Adipocyte (in vitro differentiated cells): Measurements from ENCODE around the gene ADAMTS3.
A peak's percentile ranks its signal among the peaks of the same experiment; 100 is the strongest.

Experiments
- DNase-seq: peaks from one replicate; pipeline ENCODE4 v3.0.0-alpha.2; 2015; ENCODE audit warnings: low read depth
- H3K27me3 ChIP-seq: replicated peaks from 2 replicates; pipeline ENCODE4 v1.7.0; 2013; ENCODE audit warnings: mild to moderate bottlenecking, low read length, moderate library complexity; ENCODE audit not compliant: control insufficient read depth, insufficient read depth
- H3K36me3 ChIP-seq: 2 replicates; pipeline ENCODE4 v1.7.0; 2013; ENCODE audit warnings: low read length, mild to moderate bottlenecking, moderate library complexity; ENCODE audit not compliant: control insufficient read depth, insufficient read depth, severe bottlenecking
- H3K4me1 ChIP-seq: 2 replicates; pipeline ENCODE4 v1.7.0; 2013; ENCODE audit warnings: mild to moderate bottlenecking, low read length, moderate library complexity; ENCODE audit not compliant: control insufficient read depth, insufficient read depth
- H3K4me3 ChIP-seq: 2 replicates; pipeline ENCODE4 v1.7.0; 2013; ENCODE audit warnings: mild to moderate bottlenecking, low read length, moderate library complexity
- H3K9ac ChIP-seq: 2 replicates; pipeline ENCODE4 v1.7.0; 2013; ENCODE audit warnings: mild to moderate bottlenecking, low read length, moderate library complexity
- H3K9me3 ChIP-seq: 2 replicates; pipeline ENCODE4 v1.7.0; 2013; ENCODE audit warnings: mild to moderate bottlenecking, low read length, moderate library complexity; ENCODE audit not compliant: control insufficient read depth

ADAMTS3 gene

DNA sequence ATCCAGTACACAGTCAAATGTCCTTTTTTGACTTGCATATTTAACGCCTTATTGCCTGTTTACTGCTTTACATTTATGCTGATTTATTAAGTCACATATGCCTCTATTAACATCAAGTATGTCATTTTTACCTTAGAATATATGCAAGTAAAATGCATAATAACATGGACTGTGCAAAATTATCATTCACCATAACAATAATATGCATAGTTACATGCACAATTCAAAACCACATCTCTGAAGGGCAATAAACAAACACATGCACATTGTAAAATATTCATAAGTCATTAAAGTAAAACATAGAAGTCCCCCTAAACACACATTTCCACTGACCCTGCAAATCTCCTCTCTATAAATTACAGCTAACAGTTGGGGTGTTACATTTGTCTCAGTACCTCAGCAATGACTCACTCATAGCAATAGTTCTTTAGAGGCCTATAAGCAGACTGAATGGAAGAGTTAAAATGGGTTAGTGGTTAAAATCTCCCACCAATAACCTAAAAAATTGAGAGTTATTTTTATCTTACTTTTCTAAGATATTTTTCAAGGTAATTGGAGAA, 61.1 kb downstream of the ADAMTS3 start:
- Histone ChIP-seq H3K4me3 (no peak overlapping the region), H3K9me3 (no peaks in the 10 kb centered on the region), H3K4me1 (peaks cover 13% of the 10 kb centered on the region), H3K9ac (no peak overlapping the region), H3K27me3 (peaks cover 10% of the 10 kb centered on the region), H3K36me3 (no peaks in the 10 kb centered on the region)
- no peak for DNase-seq

DNA sequence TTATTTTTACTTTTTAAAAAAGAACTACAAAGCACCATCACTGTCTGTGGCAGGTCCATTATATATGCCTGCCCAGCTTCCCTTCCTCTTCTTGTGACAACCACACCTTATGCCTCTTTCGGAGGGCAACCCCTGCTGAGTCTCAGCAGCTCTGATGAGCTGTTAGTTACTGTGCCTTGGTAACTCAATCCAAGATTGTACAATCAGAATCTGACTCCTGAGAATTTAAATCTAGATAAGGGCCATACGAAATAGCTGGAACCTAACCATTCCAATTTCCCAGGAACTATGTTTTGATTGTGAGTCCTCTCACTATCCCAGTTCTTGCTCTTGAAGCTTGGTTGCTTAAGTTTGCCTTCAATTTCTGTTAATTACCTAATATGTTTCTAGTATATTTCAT, 61.9 kb downstream of the ADAMTS3 start:
- Histone ChIP-seq H3K27me3 (peaks cover 10% of the 10 kb centered on the region), H3K4me3 (no peak overlapping the region), H3K4me1 (peaks cover 13% of the 10 kb centered on the region), H3K9me3 (no peaks in the 10 kb centered on the region), H3K36me3 (no peaks in the 10 kb centered on the region), H3K9ac (no peak overlapping the region)
- no peak for DNase-seq

DNA sequence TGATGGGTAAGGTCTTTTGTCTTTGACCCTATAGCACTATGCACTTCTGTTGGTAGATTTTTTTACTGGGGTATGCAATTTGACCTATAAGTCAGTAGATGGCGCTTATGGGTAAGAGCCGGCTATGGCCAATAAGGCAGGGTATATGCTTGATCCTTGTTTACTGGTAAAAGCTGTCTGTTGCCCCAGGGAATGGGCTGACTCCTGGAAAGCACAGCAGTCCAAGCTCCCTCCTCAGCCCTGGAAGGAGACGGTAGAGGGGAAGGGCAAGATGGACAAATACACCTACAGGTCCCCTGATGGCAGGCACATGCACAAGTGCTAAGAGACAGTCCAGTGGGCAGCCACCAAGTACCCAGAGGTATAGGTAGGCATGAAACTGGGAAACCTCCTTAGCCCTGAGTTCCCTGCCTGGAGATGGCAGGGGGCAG, 63.7 kb downstream of the ADAMTS3 start:
- Histone ChIP-seq H3K4me3 (no peak overlapping the region), H3K9ac (no peak overlapping the region), H3K27me3 (peaks cover 10% of the 10 kb centered on the region), H3K9me3 (peaks cover 6% of the 10 kb centered on the region), H3K4me1 (peaks cover 13% of the 10 kb centered on the region), H3K36me3 (no peaks in the 10 kb centered on the region)
- peak; percentile 77 for DNase-seq

DNA sequence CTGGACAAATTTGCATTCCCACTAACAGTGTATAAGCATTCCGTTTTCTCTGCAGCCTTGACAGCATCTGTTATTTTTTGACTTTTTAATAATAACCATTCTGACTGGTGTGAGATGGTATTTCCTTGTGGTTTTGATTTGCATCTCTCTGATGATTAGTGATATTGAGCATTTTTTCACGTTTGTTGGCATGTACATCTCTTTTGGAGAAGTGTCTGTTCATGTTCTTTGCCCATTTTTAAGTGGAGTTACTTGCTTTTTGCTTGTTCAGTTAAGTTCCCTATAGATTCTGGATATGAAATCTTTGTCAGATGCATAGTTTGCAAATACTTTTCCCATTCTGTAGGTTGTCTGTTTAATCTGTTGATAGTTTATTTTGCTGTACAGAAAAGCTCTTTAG, 68.8 kb downstream of the ADAMTS3 start:
- no peaks in the 10 kb centered on the region for H3K36me3 ChIP-seq
- no peak overlapping the region for H3K4me3 ChIP-seq
- no peaks in the 10 kb centered on the region for H3K27me3 ChIP-seq
- peaks cover 6% of the 10 kb centered on the region for H3K9me3 ChIP-seq
- no peak for DNase-seq
- no peaks in the 10 kb centered on the region for H3K4me1 ChIP-seq
- H3K9ac ChIP-seq, result no peak overlapping the region

DNA sequence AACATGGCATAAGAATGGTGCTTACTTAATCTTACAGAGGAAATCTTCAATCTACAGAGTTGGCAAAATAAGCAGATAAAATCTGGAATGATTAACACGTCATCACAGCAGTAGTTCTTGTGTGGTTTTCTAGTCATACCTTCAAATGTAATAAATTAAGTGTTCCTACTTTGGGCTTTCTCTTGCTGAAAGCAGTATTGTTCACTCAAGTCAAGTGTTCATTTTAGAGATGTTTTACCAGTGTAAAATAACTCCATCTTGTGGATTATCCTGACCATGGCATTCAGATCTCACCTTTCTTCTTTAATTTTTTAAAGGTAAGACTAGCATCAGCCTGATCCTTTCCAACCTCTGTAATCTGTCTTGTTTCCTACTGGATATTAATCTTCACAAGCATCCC, 72.9 kb downstream of the ADAMTS3 start:
- Histone ChIP-seq H3K36me3 (no peaks in the 10 kb centered on the region), H3K27me3 (no peaks in the 10 kb centered on the region), H3K4me3 (no peak overlapping the region), H3K9me3 (peaks cover 6% of the 10 kb centered on the region), H3K9ac (no peak overlapping the region), H3K4me1 (no peaks in the 10 kb centered on the region)
- peak; percentile 15 for DNase-seq

DNA sequence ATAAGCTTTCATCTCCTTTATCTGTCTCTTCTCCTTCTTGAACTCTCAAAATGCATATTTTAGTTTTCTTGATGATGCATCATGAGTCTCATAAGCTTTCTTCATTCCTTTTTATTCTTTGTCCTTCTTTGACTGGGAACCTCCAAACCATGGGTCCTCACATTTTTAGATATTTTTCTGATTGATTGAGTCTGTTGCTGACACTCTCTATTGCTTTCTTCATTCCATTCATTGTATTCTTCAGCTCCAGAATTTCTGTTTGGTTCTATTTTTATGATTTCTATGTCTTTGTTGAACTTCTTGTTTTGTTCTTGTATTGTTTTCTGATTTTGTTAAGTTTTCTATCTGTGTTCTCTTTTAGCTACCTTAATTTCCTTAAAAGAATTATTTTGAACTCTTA, 74.9 kb downstream of the ADAMTS3 start:
- no peaks in the 10 kb centered on the region for H3K9me3 ChIP-seq

DNA sequence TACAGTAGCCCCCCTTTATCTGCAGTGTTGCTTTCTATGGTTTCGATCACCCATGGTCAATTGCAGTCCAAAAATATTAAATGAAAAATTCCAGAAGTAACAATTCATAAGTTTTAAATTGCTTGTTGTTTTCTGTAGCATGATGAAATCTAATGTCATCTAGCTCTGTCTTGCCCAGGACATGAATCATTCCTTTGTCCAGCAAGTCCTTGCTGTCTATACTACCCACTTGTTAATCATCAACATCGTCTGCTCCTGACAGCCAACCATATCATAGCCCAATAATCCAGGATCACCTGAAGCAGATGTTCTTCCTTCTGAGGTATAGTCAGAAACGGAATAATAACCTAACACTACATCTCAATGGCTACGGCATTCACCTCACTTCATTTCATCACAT, 79.8 kb downstream of the ADAMTS3 start:
- no peaks in the 10 kb centered on the region for H3K27me3 ChIP-seq

More for the DNA sequence above, 74.9 kb downstream of the ADAMTS3 start:
- H3K4me3 ChIP-seq, result no peak overlapping the region
- no peaks in the 10 kb centered on the region for H3K36me3 ChIP-seq
- H3K27me3 ChIP-seq, result no peaks in the 10 kb centered on the region
- DNase-seq, result no peak
- no peaks in the 10 kb centered on the region for H3K4me1 ChIP-seq
- H3K9ac ChIP-seq, result no peak overlapping the region

DNA sequence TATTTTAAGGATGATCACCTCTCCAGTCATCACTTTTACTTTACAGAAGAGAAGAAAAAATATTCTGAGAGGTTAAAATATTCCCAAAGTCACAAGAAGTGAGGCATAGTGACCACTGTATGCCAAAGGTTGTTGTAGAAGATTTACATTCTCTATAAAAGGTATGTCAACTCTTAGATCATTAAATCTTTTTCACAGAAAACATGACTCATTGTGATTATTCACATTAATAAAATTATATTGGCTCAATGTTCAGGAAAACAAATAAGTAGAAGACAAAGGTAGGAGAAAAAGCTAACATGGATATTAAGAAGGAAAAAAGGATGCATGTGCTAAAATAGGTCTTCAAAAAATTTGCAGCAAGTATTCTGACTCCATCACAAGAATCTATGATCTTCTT, 82.0 kb downstream of the ADAMTS3 start:
- Histone ChIP-seq H3K36me3 (no peaks in the 10 kb centered on the region), H3K9ac (no peak overlapping the region), H3K4me1 (peaks cover 6% of the 10 kb centered on the region), H3K9me3 (no peaks in the 10 kb centered on the region), H3K4me3 (no peak overlapping the region), H3K27me3 (no peaks in the 10 kb centered on the region)
- DNase-seq, result no peak

More for the DNA sequence above, 79.8 kb downstream of the ADAMTS3 start:
- no peak overlapping the region for H3K9ac ChIP-seq
- no peaks in the 10 kb centered on the region for H3K9me3 ChIP-seq
- peaks cover 6% of the 10 kb centered on the region for H3K4me1 ChIP-seq
- no peak overlapping the region for H3K4me3 ChIP-seq
- H3K36me3 ChIP-seq, result no peaks in the 10 kb centered on the region
- peak; percentile 71 for DNase-seq

DNA sequence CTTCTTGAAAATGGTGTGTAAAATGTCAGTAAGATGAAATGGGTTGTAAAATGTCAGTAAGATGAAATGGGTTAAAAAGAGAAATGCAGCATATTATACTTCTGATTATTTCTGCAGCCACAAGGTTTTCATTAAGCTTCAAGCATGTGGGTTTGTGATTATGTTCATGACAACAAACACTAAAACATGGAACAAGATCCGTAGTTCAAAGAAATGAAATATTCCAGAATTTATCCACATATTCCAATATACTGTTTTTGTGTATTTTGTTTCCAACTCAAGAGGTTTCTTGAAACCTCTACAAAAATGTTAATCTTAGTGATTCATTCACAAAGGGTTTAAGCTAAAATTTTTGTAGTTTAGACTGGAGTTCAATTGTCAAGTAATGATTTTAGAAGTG, 84.0 kb downstream of the ADAMTS3 start:
- no peak overlapping the region for H3K9ac ChIP-seq
- H3K9me3 ChIP-seq, result no peaks in the 10 kb centered on the region

DNA sequence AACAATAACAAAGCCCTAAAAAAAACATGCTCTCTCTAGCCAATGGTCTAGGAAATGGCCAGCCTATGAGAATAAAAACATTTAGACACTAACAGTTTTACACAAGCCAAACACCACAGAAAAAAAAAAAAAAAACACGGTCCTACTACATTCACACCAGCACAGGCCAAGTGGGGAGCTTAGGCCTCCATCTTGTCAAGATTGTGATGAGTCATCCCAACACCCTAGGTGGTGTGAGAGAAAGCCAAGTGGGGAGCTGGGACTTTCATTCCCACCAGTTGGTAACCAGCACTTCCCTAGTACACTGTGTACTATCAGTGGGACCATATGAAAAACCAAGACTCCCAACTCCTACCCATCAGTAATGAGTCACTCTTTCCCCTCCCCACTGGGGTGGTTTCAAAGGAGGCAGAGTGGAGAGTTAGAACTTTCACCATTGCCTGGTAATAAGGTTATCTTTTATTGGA, 95.6 kb downstream of the ADAMTS3 start:
- Histone ChIP-seq H3K36me3 (no peaks in the 10 kb centered on the region), H3K9ac (no peak overlapping the region), H3K9me3 (no peaks in the 10 kb centered on the region), H3K4me3 (no peak overlapping the region), H3K4me1 (peaks cover 20% of the 10 kb centered on the region), H3K27me3 (no peaks in the 10 kb centered on the region)
- DNase-seq, result no peak

More for the DNA sequence above, 84.0 kb downstream of the ADAMTS3 start:
- Histone ChIP-seq H3K36me3 (no peaks in the 10 kb centered on the region), H3K4me1 (peaks cover 6% of the 10 kb centered on the region), H3K27me3 (no peaks in the 10 kb centered on the region), H3K4me3 (no peak overlapping the region)
- peak; percentile 33 for DNase-seq

DNA sequence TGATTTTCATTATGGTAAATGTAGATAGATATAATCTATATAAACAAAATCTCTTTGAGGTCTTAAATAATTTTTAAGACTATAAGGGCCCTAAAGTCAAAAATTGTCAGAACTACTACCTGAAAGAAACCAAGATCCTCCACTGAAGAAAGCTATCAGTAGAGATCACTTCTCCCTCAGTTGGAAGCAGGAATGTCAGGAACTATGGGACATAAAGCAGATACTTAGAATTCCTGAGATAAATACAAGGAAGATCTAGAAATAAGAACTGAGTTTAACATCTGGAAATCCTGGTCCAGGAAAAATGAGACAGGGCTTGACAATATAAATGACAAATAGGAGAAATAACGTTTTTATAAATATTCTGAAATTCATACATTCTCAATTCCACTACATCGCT, 97.2 kb downstream of the ADAMTS3 start:
- Histone ChIP-seq H3K36me3 (no peaks in the 10 kb centered on the region), H3K9ac (no peak overlapping the region), H3K4me1 (peaks cover 20% of the 10 kb centered on the region), H3K9me3 (no peaks in the 10 kb centered on the region), H3K27me3 (no peaks in the 10 kb centered on the region), H3K4me3 (no peak overlapping the region)
- no peak for DNase-seq

DNA sequence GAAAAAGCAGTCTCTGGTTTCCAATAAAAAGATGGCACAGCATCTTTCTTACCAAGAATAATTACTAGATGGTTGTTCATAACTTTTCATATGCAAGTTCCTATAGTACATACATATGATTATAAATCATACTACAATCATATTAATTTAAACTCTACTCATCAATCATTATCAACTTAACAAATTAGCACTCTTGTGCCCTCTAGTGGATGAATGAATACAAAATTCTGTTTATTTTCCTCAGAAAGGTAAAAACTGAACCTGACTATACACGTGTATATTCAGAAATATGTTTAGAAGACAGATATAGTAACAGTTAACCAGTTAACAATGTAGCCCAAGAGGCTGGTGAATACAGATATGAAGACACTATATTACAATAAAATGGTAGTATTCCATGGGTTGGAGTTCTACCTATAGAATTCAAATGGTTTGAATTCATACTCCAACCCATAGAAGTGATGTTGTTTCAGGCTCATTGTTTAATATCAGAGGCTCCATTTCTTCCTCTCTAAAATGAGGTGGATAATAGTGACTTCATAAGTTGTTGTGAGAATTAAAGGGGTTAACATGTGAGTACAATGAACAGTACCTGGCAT, 100.0 kb downstream of the ADAMTS3 start:
- Histone ChIP-seq H3K4me3 (no peak overlapping the region), H3K36me3 (no peaks in the 10 kb centered on the region), H3K9ac (no peak overlapping the region), H3K4me1 (peaks cover 20% of the 10 kb centered on the region), H3K27me3 (no peaks in the 10 kb centered on the region), H3K9me3 (no peaks in the 10 kb centered on the region)
- peak; percentile 79 for DNase-seq
